Activated gamma-delta T cell treated with anti-CD3 and anti-CD28 coated beads, Interleukin-2, amount 50 U/mL, for 16 hours (primary cell): ENCODE results near the gene AIG1.
"Not testable (repeated sequence)": the region's sequence is repeated elsewhere in the genome, so short reads cannot be mapped to it uniquely, and the experiment has no call there.

Experiments used
- DNase-seq: peaks from one replicate; pipeline ENCODE4 v3.0.0-alpha.2; 2020; ENCODE audit warnings: low read depth

AIG1 gene

GRCh38 chr6:143234734-143235133 is 174.0 kb downstream of the AIG1 start:
- no peak for DNase-seq

- no peak for DNase-seq
Observed at GRCh38 chr6:143236151-143236798, 175.6 kb downstream of the AIG1 start.

- no peak for DNase-seq
Observed at GRCh38 chr6:143238306-143238705, 177.6 kb downstream of the AIG1 start.

GRCh38 chr6:143241111-143241510 is 180.4 kb downstream of the AIG1 start:
- no peak for DNase-seq

- no peak for DNase-seq
Observed at GRCh38 chr6:143241911-143242310, 181.2 kb downstream of the AIG1 start.

GRCh38 chr6:143243786-143244185 is 183.1 kb downstream of the AIG1 start:
- DNase-seq: no peak

- DNase-seq: no peak
Observed at GRCh38 chr6:143245656-143246055, 185.0 kb downstream of the AIG1 start.

- not testable (repeated sequence) for DNase-seq
Observed at GRCh38 chr6:143246166-143246775, 185.6 kb downstream of the AIG1 start.

- DNase-seq: no peak
Observed at GRCh38 chr6:143247586-143247985, 186.9 kb downstream of the AIG1 start.

GRCh38 chr6:143248359-143248758 is 187.7 kb downstream of the AIG1 start:
- DNase-seq: no peak

GRCh38 chr6:143251288-143251687 is 190.6 kb downstream of the AIG1 start:
- DNase-seq: no peak

GRCh38 chr6:143252961-143253360 is 192.3 kb downstream of the AIG1 start:
- DNase-seq: no peak

- DNase-seq: no peak
Observed at GRCh38 chr6:143253586-143253985, 192.9 kb downstream of the AIG1 start.

- no peak for DNase-seq
Observed at GRCh38 chr6:143258945-143259344, 198.3 kb downstream of the AIG1 start.

GRCh38 chr6:143260857-143261256 is 200.2 kb downstream of the AIG1 start:
- no peak for DNase-seq

- DNase-seq: no peak
Observed at GRCh38 chr6:143261899-143262436, 201.3 kb downstream of the AIG1 start.

- no peak for DNase-seq
Observed at GRCh38 chr6:143262859-143263258, 202.2 kb downstream of the AIG1 start.

- DNase-seq: no peak
Observed at GRCh38 chr6:143264379-143264778, 203.7 kb downstream of the AIG1 start.

- no peak for DNase-seq
Observed at GRCh38 chr6:143264986-143265764, 204.5 kb downstream of the AIG1 start.

- no peak for DNase-seq
Observed at GRCh38 chr6:143267760-143268159, 207.1 kb downstream of the AIG1 start.

GRCh38 chr6:143268439-143268838 is 207.8 kb downstream of the AIG1 start:
- no peak for DNase-seq

GRCh38 chr6:143270026-143270425 is 209.3 kb downstream of the AIG1 start:
- no peak for DNase-seq

- DNase-seq: no peak
Observed at GRCh38 chr6:143271024-143271423, 210.3 kb downstream of the AIG1 start.
